ENCODE data around the gene MAP3K12.
A peak's percentile ranks its signal among the peaks of the same experiment; 100 is the strongest.

MAP3K12 gene

DNA sequence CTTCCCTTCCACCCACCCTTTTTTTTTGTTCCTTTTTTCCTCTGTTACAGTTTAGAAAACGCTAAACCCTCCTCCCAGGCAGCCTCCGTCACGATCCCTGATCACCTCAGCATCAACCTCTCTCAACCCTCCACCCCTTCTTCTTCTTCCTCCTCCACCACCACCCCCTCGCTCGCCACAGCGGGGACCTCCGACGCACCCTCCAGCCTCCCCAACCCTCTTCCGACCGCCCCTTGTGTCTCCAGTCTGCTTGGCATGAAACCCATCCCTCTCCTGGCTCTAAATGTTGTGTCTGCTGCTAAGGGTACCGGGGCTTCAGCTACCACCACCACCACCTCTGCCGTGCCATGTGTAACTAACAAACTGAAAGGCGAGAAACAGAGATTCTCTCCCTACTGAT, 24.4 kb downstream of the MAP3K12 start:
- H3K27ac ChIP-seq: peak overlapping the region; percentile 26
- TF ChIP-seq CTCF (IDR thresholded peaks at IDR 0.05) (no peak), ZFX (IDR thresholded peaks at IDR 0.05; ENCODE audit: borderline replicate concordance) (no peak)

GRCh38 chr12:53474077-53474476, 25.2 kb downstream of the MAP3K12 start:
- peak overlapping the region; percentile 20; the same call in 1 of the 2 replicates for H3K27ac ChIP-seq
- TF ChIP-seq ZFX (IDR thresholded peaks at IDR 0.05; ENCODE audit: borderline replicate concordance): no peak
- TF ChIP-seq CTCF (IDR thresholded peaks at IDR 0.05): no peak

- H3K27ac ChIP-seq: peak overlapping the region; percentile 20
- TF ChIP-seq ZFX (IDR thresholded peaks at IDR 0.05; ENCODE audit: borderline replicate concordance) (no peak), CTCF (IDR thresholded peaks at IDR 0.05) (no peak)
Observed at GRCh38 chr12:53472056-53472582, 27.1 kb downstream of the MAP3K12 start.

- TF ChIP-seq CTCF (IDR thresholded peaks at IDR 0.05) (no peak), ZFX (IDR thresholded peaks at IDR 0.05; ENCODE audit: borderline replicate concordance) (no peak)
- H3K27ac ChIP-seq: no peak overlapping the region; the same call in 1 of the 2 replicates
Observed at GRCh38 chr12:53468282-53468681, 31.0 kb downstream of the MAP3K12 start.

- no peak overlapping the region; the same call in 1 of the 2 replicates for H3K27ac ChIP-seq
- TF ChIP-seq CTCF (IDR thresholded peaks at IDR 0.05) (no peak), ZFX (IDR thresholded peaks at IDR 0.05; ENCODE audit: borderline replicate concordance) (no peak)
Observed at GRCh38 chr12:53467880-53468279, 31.4 kb downstream of the MAP3K12 start.

DNA sequence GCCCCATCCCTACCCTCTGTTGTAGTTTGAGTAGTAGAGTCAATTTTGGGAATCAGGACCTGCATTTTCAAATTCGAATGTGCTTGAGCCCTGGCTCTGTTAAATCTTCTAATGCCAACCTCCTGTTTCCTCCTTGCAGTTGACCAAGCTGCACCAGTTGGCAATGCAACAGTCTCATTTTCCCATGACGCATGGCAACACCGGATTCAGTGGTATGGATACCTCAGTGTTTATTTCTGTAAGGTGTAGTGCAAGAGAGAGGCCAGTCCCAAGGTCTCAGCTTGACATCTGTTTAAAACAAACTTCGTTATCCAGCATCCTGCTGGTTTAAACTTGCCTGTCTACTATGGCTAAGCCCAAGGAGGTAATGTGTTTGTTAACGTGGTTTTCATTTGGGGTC, 32.2 kb downstream of the MAP3K12 start:
- H3K27ac ChIP-seq: no peak overlapping the region; the same call in 1 of the 2 replicates
- no peak for TF ChIP-seq ZFX (IDR thresholded peaks at IDR 0.05; ENCODE audit: borderline replicate concordance)
- no peak for TF ChIP-seq CTCF (IDR thresholded peaks at IDR 0.05)

DNA sequence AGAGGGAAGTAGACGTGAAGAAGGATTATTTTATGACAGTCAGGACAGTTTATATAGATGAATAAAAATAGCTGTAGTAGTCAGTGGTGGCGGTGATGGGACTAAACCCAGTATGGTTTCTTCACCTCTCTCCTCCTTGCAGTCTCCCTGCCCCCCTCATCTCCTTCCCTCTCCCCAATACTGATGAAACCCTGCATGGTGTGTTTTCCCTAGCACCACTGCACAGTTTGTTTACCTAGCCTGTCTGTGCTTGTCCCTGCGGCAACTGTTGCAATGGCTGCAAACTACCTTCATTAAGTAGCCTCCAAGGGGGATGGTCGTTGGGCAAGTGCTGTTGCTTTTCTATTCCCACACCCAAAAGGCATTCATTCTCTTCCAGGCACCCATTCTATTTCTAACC, 32.6 kb downstream of the MAP3K12 start:
- no peak overlapping the region; the same call in 1 of the 2 replicates for H3K27ac ChIP-seq
- TF ChIP-seq ZFX (IDR thresholded peaks at IDR 0.05; ENCODE audit: borderline replicate concordance) (no peak), CTCF (IDR thresholded peaks at IDR 0.05) (no peak)
